CD4-positive, alpha-beta T cell treated with Interleukin-12 subunit alpha and Interleukin-12 subunit beta, for 1 hour (primary cell): ENCODE measurements around the gene IQSEC3.

Experiments
- DNase-seq: peaks from one replicate; pipeline ENCODE4 v3.0.0-alpha.2; 2020

The IQSEC3 gene

DNA sequence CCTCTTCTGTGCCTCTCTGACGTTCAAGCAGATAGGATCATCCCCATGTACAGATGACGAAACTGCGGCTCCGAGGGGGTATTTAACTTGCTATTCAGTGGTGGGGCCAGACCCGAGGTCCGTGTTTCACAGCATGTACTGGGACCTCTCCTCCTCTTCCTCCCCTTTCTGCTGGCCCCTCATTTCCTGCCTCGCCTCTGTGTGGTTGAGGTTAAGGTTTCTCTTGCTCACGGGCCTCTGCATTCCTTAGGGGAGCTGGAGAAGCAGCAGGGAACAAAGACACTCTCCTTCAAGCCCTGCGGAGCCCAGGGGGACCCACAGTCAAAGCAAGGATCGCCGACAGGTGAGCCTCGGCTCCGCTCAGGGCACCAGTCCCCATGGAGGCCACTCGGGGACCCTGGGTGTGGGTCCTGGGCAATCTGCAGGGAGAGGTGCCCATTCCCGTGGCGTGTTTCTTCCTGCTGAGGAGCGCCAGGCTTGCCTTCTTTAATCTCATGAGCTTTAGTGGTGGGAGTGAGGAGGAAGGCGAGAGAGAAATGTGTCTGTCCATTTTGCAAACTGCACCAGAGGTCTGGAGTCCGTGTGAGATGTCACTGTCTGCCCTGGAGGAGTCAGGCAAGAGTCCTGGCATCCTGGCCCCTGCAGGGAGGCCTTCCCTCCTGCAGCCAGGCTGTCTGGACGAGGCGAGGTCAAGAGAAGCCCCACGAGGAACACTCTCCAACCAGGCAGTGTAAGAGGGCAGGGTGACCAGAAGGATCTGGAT lies 102.4 kb downstream of the IQSEC3 start:
- no peak for DNase-seq

DNA sequence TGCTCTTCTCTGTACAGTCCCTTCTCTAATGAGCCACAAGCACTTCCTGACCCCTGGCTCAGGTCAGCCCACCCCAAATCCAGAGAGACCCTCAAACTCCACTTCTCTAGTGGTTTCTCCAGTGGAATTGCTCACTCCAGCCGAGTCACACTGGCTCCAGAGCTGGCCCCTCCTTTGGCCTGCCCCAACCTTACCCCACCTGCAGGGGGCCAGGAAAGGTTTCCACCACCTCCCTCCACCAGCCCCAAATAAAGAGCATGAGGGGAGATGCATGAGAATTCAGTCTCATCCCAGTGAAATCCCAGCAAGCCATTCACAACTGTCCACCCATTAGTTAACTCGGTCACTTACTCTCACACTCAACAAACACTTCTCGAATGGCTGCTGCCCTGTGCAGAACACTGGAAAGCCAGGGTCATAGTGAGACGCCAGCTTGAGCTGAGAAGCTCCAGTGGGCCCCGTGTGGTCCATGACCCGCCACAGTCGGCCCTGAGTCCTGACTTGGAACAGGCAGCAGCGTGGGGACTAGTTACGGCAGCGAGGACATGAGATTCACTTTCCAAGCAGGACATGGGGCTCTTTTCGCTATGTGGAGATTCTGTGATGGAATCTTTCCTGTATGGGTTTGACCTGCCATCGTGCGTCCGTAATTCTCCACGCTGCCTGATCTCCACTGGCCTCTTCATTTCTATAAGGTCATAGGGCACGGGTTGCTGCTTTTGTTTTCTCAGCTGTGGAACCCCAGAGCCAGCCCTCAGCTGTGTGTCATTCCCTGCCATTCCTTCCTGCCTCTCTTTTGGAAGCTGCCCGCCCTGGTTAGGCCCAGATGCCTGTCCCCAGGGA lies 103.2 kb downstream of the IQSEC3 start:
- no peak for DNase-seq

DNA sequence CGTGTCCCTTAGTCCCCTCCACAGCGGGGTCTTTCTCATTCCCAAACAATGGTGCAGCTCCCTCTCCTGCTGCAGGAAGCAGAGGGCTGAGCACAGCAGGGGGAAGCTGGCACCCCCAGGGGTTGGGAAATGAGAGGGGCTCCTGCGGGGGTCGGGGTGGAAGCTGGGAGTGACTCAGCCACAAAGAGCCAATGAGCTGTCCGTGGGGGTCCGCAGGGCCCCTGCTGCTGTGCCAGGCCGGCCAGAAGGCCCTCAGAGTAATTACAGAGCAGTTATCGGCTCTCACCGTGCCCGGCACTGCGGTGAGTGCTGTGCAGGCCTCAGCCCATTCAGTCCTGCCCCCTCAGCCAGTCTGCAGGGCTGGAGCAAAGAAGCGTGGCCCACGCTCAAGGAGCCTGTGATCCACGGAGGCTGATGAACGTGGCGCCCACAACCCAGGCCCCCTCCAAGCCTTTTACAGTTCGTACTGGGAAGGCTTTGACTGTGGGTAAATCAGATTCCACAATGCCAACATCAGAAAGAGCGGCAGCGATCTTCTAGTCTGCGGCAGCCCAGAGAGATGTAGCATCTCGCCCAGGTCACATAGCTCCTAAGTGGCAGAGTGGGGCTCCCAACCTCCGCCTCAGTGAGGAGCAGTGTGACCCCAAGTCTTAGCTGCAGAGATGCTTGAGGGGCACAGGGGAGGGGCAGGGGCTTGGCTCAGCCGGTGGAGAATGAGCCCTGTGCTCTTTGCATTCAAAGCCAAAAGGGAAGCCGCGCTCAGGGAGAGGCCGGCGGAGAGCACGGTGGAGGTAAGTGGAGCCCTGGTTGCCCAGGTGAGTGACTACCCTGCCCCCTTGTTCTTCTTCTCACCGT lies 104.0 kb downstream of the IQSEC3 start:
- no peak for DNase-seq

DNA sequence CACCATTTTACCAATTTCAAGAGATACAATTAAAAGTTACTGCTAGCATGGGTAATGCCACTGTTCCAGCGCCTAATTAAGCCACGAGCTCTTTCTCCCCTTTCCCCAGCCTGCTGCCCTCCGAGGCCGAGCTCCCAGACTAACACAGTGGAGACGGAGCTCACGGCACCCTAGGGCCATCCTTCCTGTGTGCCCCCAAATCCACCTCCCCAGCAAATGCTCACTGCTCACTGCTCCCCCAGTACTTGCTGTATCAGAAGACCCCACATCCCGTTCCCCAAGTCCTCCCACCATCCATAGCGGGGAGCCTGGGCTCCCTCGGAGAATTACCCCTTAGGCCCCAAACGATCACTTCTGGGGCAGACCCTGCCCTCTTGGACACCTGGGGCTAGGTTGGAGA lies 104.7 kb downstream of the IQSEC3 start:
- no peak for DNase-seq

DNA sequence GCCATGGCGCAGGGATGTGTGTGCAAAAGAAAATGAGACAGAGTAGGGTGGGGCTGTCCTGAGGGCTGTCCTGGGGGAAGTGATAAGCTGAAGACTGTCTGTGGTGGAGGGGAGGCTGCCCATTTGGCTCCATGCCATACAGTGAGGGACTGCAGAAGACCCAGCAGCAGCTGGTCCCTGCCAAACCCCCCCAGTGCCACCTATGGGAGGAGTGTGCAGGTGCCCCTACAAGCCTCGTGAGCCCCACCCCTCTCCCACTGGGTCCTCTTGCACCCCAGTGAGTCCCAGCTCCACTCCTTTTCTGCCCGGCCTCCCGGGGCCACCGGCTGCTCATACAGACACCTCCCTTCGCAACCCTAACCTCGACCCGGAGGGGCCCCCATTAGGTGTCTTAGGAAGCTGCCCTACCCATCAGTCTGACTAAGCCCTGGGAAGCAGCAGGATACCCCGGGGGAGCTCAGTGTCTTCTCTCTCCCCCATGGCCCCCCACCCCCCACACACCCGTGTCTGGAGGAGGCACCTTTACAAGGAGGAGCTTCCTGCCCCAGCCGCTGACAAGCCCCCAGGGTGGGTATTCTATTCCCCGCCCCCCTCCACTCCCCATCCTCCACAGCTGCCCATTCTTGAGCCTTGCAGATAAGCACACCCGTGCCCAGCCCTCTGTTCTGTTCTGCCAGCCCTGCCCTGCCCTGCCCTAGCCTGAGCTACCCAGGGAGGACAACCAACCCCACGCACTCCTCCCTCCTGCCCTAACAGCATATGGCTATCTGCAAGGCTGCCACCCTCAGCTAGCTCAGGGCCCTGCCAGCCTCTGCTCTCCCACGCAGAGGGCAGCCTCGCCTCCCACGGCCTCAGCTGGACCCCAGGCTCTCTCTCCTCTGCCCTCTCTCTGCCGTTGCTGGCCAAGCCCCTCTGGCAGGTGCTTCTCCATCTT lies 105.4 kb downstream of the IQSEC3 start:
- DNase-seq, result no peak

DNA sequence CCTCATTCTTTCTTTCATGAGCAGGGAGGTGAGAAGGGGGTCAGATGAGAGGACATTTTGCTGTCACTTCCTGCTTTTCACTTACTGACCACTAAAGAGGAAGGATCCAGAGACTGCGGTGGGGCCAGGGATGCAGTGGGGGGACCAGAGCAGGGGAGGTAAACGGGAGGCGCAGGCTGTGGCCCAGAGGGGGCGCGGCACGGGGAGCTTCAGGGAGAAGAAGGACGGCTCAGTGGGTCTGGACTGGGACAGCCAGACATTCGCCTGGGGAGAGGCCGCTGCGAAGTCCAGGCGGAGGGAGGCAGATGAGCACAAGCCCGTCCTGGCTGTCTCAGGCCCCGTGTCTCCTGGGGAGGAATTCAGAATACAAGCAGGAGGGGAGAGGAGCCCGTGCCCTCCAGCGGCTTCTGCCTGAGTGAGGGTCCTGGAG lies 106.2 kb downstream of the IQSEC3 start:
- no peak for DNase-seq

DNA sequence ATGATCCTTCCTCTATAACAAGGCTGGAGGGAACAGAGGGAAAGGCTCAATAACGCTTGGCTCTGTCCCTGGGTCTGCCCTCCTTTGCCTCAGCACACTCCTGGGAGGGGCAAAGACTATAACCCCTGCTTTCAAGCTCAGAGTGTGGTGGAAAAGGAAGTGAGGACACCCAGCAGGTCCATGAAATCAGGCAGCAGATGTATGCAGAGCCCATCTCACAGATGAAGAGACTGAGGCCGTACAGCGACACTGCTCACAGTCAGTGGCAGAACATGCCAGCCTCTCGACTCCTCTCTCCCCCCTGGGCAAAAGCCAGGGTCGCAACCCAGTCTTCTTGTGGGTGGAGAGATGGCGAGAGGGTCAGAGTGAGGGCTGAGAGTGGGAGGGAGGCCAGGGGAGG lies 107.6 kb downstream of the IQSEC3 start:
- no peak for DNase-seq

DNA sequence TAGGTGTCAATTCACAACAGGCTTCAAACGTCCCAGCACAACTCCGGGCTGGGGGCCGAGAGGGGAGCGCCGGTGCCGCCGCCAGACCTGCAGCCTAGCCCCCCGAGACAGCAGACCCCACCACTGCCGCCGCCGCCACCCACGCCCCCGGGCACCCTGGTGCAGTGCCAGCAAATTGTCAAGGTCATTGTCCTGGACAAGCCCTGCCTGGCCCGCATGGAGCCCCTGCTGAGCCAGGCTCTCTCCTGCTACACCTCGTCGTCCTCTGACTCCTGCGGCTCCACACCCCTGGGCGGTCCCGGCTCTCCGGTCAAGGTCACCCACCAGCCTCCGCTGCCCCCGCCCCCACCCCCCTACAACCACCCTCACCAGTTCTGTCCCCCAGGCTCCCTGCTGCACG lies 108.0 kb downstream of the IQSEC3 start:
- no peak for DNase-seq

DNA sequence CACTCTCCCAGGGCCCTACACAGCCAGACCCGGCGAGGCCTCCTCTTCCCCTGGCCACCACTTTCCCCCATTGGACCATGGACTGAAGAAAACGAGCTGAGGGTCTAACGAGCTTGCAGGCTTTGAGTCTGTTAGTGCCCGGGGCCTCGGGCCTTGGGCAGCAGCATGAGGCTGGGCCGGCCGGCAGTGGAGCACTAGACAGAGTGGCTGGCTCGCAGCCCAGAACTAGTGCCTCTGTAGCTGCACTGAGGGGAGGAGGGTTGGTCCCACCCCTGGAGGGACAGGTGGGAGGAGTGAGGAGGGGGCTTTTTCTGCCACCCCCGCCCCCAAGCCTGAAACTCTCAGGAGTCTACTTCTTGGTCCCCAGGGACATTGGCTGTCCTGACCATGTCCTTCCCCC lies 108.7 kb downstream of the IQSEC3 start:
- DNase-seq, result no peak

DNA sequence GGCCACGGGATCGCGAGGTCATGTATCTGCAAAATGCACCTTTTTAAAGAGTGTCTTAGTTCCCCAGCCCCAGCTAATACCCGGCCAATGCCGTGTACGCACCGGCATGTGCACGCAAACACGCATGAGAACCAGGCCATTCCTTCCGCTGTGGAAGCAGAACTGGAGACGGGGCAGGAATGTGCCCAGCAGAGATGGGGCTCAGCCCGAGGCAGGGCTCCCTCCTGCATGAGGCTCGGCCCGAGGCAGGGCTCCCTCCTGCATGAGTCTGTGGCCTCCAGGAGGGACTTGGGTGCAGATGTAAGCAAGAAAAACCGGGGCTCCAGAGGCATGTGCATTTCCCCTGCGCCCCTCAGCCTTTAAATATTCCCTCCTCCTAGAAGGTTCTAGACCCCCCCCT lies 109.2 kb downstream of the IQSEC3 start:
- DNase-seq, result no peak

DNA sequence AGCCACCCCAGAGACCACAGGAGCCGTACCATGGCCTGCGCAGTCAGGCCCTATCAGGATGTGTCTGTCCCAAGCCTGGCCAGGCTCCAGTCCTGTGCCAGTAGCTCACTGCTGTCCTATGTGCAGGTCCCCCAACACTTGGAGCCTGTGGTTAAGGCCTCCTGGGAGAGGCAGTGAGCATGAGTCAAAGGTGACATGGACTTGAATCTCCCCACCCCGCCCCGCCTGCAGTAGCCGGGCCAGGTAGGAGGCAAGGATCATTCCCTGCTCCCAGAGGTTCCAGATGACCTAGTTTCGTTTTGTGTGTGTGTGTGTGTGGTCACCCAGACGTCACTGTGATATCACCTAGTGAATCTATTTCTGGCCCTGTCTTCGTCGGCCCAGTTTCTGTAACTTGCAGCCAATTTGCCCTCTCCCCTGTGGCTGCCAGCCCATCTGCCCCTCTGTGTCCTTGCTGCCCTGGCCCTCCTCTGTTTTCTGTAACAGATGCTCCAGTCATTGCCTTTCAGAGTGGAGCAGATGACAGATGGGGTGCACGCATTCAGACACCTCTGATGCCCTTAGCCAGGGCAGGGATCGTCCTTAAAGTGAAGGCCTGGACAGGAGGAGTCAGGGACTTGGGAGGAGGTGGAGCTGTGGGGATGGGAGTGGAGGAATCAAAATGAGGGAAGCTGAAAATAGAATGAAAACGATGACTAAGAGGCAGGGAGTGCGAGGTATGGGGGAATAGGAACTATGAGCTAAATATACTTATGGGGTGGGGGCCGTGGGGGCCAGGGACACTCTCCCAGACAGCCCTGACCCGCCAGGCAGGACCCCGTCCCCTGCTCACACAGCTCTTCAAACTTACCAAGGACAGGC lies 110.0 kb downstream of the IQSEC3 start:
- DNase-seq, result no peak

DNA sequence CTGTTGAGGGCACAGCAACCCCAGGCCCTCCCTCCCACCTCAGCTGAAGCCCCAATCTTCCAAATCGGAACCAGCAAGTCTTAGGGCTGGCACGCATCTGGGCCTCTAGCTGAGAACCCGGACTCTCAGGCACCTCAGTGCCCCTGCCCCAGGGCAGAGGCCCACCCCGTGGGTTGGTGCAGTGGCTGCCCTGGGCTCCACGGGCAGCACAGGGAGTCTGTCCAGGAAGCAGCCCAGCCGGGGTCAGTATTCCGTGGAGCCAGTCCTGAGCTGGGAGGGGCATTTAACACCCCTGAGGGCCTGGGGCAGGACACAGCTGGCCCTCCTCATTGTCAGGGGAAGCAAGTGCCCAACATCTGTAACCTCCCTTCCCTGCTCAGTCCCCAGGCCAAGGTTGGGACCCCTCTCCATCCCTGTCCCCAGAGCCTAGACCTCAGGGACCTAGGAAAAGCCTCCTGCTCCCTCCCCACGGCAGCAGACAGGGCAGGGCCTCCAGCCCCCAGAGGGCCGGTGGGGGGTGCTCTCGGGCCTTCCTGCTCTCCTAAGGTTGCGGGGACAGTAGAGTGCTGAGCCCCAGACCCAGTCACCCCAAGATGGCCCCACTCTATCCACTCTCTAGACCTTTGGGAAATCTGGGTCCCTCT lies 110.9 kb downstream of the IQSEC3 start:
- no peak for DNase-seq

DNA sequence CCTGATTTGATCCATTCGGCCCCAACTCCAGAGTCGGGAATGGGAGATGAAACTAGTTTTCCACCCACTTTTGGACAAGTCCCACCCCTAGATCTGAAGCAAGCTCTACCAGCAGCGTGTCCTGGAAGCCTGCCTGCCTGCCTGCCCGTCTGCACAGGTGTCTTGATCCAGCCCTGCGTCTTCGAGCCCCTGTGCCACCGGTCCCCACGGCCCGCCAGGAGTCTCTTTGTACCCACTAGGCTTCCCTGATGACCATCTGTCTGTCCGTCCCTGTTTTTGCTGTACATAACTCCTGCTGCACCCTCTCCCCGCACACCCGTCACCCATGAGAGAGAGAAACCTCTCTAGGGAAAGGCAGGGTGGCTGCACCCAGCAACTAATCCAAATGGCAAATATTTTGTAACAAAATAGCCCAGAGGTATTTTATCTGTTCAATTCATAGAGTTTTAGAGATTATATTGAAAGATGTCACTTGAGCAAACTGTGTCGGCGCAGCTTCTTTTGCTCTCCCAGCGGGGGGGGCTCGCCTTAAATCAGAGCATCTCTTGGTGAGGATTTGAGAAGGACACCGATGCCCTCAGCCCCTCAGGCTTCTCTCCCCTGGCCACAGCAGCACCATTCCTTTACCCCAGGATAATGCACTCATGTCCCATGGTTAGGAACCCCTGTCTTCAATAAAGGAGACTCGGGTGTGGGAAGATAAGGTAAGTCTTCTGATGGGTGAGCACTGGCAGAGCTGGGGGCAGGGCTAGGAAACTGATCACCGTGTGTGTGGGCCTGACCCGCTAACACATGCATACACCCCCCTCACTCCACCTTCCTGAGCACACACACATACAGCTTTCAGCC lies 111.6 kb downstream of the IQSEC3 start:
- no peak for DNase-seq

DNA sequence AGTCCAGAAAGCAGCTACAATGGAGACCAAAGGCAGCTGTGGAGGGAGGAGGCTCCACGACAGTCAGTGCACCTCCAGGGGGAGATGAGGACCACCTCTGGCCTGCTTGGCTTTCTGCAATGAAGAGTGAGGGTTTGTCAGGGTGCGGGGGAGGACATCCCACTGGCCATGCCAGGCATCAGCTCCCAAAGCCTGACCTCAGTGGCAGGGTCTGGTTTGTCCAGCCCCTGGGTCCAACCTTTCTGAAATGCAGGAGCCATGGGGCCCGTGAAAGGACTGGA lies 112.2 kb downstream of the IQSEC3 start:
- DNase-seq, result no peak

DNA sequence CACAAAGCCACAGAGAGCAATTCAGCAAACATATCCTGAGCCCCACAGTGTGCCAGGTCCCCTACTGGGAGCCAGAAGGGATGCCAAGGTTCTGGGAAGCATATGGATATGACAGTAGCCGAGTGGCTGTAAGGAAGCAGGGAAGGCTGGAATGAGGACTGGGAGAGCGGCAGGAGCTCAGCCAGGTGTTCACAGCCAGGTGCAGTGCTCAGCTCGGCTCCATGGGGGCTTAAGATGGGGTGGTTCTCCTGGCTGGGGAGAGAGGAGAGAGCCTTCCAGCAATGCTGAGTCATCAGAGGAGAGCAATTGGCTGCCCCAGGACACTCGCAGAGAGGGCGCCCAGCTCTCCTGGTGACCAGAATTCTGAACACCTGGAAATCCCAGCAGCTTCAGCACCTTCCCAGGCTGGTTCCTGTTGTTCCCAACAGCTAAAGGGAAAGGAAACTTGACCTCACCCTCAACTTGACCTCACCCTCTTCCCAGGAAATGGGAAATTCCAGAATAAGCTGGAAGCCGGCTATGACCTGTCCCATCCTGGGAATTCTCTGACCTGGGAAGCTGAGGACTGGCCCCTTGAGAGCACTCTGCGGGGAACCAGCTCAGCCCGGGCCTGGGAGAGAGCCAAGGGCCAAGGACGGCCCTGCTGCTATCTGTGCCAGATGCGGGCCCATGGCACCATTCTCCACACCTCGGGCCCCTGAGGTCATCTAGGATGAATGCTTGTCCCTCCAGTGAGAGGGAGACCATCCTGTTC lies 112.7 kb downstream of the IQSEC3 start:
- no peak for DNase-seq

DNA sequence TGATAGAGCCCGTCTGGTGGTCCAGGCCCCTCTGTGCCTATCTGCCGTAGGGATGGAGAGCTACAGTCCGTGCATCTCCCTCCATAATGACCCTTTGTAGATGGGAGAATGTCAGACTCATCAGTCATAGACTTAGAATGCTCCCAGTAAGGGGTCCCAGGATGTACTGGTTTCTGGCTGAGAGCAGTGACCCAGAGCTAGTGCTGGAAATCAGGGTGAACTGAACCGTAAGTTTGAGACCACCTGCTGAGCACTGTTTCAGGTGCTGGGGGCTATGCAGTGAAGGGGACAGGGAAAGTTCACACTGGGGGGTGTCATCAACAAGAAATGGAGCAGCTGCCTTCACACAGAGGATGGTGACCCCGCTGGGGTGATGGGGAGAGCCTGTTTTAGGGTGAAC lies 113.3 kb downstream of the IQSEC3 start:
- DNase-seq, result no peak

DNA sequence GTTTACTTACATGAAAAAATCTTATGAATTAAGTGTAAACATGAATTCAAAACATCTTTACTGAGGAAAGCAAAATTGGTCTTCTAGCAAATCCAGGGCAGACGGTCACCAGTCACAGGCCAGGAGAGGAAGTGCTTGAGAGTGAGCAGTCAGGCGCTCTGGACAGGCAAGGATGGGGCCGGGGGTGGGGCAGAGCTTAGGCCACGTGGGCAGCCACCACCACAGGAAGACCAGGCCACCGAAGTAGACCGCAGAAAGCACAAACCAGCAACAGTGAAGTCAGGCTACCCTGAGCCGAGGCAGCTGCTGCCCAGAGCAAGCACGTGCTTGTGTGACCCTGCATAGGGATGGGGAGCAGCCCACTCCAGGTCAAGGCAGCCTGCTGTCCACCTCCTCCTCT lies 113.9 kb downstream of the IQSEC3 start:
- DNase-seq, result no peak

DNA sequence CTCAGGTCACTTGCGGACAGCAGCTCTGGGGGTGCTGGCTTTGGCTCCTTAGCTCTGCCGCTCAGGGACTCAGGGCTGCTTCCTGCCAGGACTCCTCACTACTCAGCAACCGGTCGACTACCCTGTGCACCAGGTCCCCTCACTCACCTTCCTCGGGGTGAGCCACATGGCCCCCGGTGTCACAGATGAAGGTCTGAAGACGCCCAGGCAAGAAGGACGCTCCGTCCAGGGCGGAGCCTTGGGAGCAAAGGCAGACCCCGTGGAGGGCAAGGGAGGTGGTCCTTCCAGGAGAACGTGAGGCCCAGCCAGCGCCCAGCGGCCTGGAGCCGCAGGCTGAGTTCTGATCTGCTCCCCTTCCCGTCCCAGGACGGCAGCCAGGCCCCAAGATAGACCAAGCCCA lies 115.4 kb downstream of the IQSEC3 start:
- no peak for DNase-seq

DNA sequence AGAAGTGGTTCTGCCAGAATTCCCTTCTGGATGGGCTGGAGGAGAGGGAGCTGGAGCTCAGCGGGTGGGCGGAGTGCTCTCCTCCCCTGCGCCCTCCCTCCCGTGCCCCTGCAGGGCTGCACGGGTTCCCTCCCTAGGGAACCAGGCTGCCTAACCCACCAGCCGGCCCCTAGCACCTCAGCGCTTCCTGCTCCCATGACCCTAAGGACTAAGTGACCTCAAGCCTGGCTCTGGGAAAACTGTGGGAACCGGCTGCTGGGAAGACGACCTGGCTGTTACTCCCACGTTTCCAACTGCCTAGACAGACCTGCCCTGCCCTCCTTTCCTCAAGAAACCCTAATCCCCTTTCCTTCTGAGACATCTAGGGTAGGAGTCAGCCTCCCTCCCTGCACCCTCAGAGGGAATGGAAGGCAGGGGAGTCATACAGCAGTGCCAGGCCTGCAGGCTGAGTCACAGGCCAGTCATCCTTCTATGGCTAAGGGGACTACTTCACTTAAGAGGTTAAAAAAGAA lies 115.9 kb downstream of the IQSEC3 start:
- DNase-seq, result no peak
